ENCODE measurements around the gene EDEM1. TPM values are rescaled to one million over a fixed set of nuclear protein-coding genes. Genes with fewer than 3 reads are reported as not detected.

Gene EDEM1
- total RNA-seq, 3 donors from 2014 or later (not counting 1 experiment from before 2014, with no cell fraction given) = 55.3 to 64.2 (median 59.9) TPM

GRCh38 chr3:5190147-5190791, 2.8 kb downstream of the EDEM1 start:
- H3K4me3 Mint-ChIP-seq = peak overlapping the region; percentile 72
- H3K4me1 ChIP-seq (ENCODE audit: control insufficient read depth, insufficient read depth, low read length) = peaks cover 39% of the 10 kb centered on the region
- DNase-seq (no peak), ATAC-seq (no peak)
- H3K9me3 Mint-ChIP-seq = no peaks in the 10 kb centered on the region
- no peak overlapping the region for H3K4me3 ChIP-seq (ENCODE audit: low read length)
- 50% methylated on average over 6 of the region's 7 CpGs for WGBS (ENCODE audit: insufficient coverage)
- intact Hi-C loops (cut with micrococcal nuclease) = no loop called here
- H3K36me3 ChIP-seq (ENCODE audit: control insufficient read depth, insufficient read depth, low read length) = no peaks in the 10 kb centered on the region
- no peaks in the 10 kb centered on the region for H3K27me3 Mint-ChIP-seq (ENCODE audit: low read depth in 2 of 2)
- H3K27me3 ChIP-seq (ENCODE audit: control insufficient read depth, insufficient read depth, low read length) = no peaks in the 10 kb centered on the region
- peak overlapping the region; percentile 31 to 93 for H3K27ac Mint-ChIP-seq
- H3K27ac ChIP-seq (ENCODE audit: low read length) = no peak overlapping the region
- no peak for TF ChIP-seq CTCF (IDR thresholded peaks at IDR 0.05)
- H3K4me1 Mint-ChIP-seq = peaks cover 64 to 67% of the 10 kb centered on the region in 2 donors
- no peaks in the 10 kb centered on the region for H3K9me3 ChIP-seq (ENCODE audit: control insufficient read depth, insufficient read depth, low read length)
- H3K36me3 Mint-ChIP-seq = no peaks in the 10 kb centered on the region

GRCh38 chr3:5191555-5192304, 4.2 kb downstream of the EDEM1 start:
- Mint-ChIP-seq H3K9me3 (no peaks in the 10 kb centered on the region), H3K27ac (peak overlapping the region; percentile 55 to 73), H3K36me3 (no peaks in the 10 kb centered on the region), H3K4me3 (peak overlapping the region; percentile 2), H3K4me1 (peaks cover 72% of the 10 kb centered on the region in 2 donors), H3K27me3 (ENCODE audit: low read depth in 2 of 2) (no peaks in the 10 kb centered on the region)
- peaks cover 48% of the 10 kb centered on the region for H3K4me1 ChIP-seq (ENCODE audit: control insufficient read depth, insufficient read depth, low read length)
- no peak for ATAC-seq
- H3K9me3 ChIP-seq (ENCODE audit: control insufficient read depth, insufficient read depth, low read length) = no peaks in the 10 kb centered on the region
- 78% methylated on average over 1 of the region's 5 CpGs for WGBS (ENCODE audit: insufficient coverage)
- H3K27me3 ChIP-seq (ENCODE audit: control insufficient read depth, insufficient read depth, low read length) = no peaks in the 10 kb centered on the region
- TF ChIP-seq CTCF (IDR thresholded peaks at IDR 0.05) = no peak
- peak overlapping the region; percentile 16 for H3K27ac ChIP-seq (ENCODE audit: low read length)
- intact Hi-C loops (cut with micrococcal nuclease) = no loop called here
- H3K4me3 ChIP-seq (ENCODE audit: low read length) = no peak overlapping the region
- peak in 1 of 2 donors; percentile 45 for DNase-seq
- no peaks in the 10 kb centered on the region for H3K36me3 ChIP-seq (ENCODE audit: control insufficient read depth, insufficient read depth, low read length)

- Histone ChIP-seq H3K27me3 (ENCODE audit: control insufficient read depth, insufficient read depth, low read length) (no peaks in the 10 kb centered on the region), H3K4me1 (ENCODE audit: control insufficient read depth, insufficient read depth, low read length) (peaks cover 55% of the 10 kb centered on the region), H3K36me3 (ENCODE audit: control insufficient read depth, insufficient read depth, low read length) (no peaks in the 10 kb centered on the region), H3K9me3 (ENCODE audit: control insufficient read depth, insufficient read depth, low read length) (no peaks in the 10 kb centered on the region), H3K4me3 (ENCODE audit: low read length) (no peak overlapping the region), H3K27ac (ENCODE audit: low read length) (peak overlapping the region; percentile 16)
- no peak for TF ChIP-seq CTCF (IDR thresholded peaks at IDR 0.05)
- ATAC-seq (no peak), DNase-seq (no peak)
- WGBS (ENCODE audit: insufficient coverage) = 92% methylated on average over 3 of the region's 3 CpGs
- intact Hi-C loops (cut with micrococcal nuclease) = no loop called here
- Mint-ChIP-seq H3K36me3 (no peaks in the 10 kb centered on the region), H3K9me3 (no peaks in the 10 kb centered on the region), H3K27ac (peak overlapping the region; percentile 55 to 73), H3K4me3 (peak overlapping the region; percentile 2), H3K4me1 (peaks cover 76 to 78% of the 10 kb centered on the region in 2 donors), H3K27me3 (ENCODE audit: low read depth in 2 of 2) (no peaks in the 10 kb centered on the region)
Measured at GRCh38 chr3:5192571-5193365, 5.3 kb downstream of the EDEM1 start.
